IMR-90 (cell line): ENCODE results near the gene HNRNPH2. TPM values are rescaled to one million over a fixed set of nuclear protein-coding genes. Genes with fewer than 3 reads are reported as not detected.

Source experiments
- ATAC-seq: fragments of 200-7000 bp; cut with Tn5 transposase; 2 replicates; pipeline ENCODE4 v1.9.1; 2020; ENCODE audit warnings: low read depth, mild to moderate bottlenecking, moderate library complexity
- BruUV-seq: library from RNA; stranded (reverse); fragments of 400-500 nt; replicated peaks from 2 replicates; lab custom pipeline; 2021; lab: Mats Ljungman, UMichigan
- CTCF ChIA-PET: fragments of 300-600 bp; formaldehyde crosslinking; extraction: SDS; loops from one replicate; lab custom pipeline; 2021; ENCODE audit warnings: antibody characterized with exemption; lab: Yijun Ruan, JAX
- POLR2A ChIA-PET: fragments of 300-600 bp; sonication (Branson Sonifier 250); formaldehyde crosslinking; loops from one replicate; lab custom pipeline; 2022; ENCODE audit warnings: antibody characterized with exemption; ENCODE audit not compliant: unreplicated experiment; lab: Charles Lee
- DNase-seq: peaks from one replicate; pipeline ENCODE4 v3.0.0; 2013
- H2AFZ ChIP-seq: replicated peaks from 2 replicates; pipeline ENCODE3; 2013; ENCODE audit warnings: low read length, mild to moderate bottlenecking; ENCODE audit not compliant: poor library complexity
- H2AK5ac ChIP-seq: 2 replicates; pipeline ENCODE4 v1.6.1; 2013; ENCODE audit warnings: low read depth, low read length, inconsistent platforms
- H2AK9ac ChIP-seq: replicated peaks from 2 replicates; pipeline ENCODE3; 2013; ENCODE audit warnings: mild to moderate bottlenecking, low read depth, low read length, moderate library complexity; ENCODE audit not compliant: poor library complexity
- H2BK120ac ChIP-seq: 2 replicates; pipeline ENCODE4 v1.6.1; 2013; ENCODE audit warnings: low read depth, low read length, inconsistent platforms
- H2BK15ac ChIP-seq: 3 replicates; pipeline ENCODE4 v1.6.1; 2013; ENCODE audit warnings: low read depth, low read length, inconsistent platforms
- H2BK20ac ChIP-seq: 2 replicates; pipeline ENCODE4 v1.6.1; 2013; ENCODE audit warnings: low read depth, mild to moderate bottlenecking, inconsistent platforms, low read length, moderate library complexity
- H2BK5ac ChIP-seq: 2 replicates; pipeline ENCODE4 v1.6.1; 2013; ENCODE audit warnings: mild to moderate bottlenecking, low read depth, low read length, inconsistent platforms; ENCODE audit not compliant: poor library complexity, severe bottlenecking
- H3K14ac ChIP-seq: replicated peaks from 2 replicates; pipeline ENCODE4 v1.6.1; 2013; ENCODE audit warnings: low read depth, low read length, inconsistent platforms
- H3K18ac ChIP-seq: 2 replicates; pipeline ENCODE4 v1.6.1; 2013; ENCODE audit warnings: low read depth, low read length, control low read depth
- H3K23ac ChIP-seq: 2 replicates; pipeline ENCODE4 v1.6.1; 2013; ENCODE audit warnings: low read depth, low read length, inconsistent platforms
- H3K27ac ChIP-seq: 2 replicates; pipeline ENCODE4 v1.5.1; 2013; ENCODE audit warnings: mild to moderate bottlenecking, control low read depth, low read length; ENCODE audit not compliant: insufficient read depth
- H3K27me3 ChIP-seq: 2 replicates; pipeline ENCODE4 v1.6.1; 2013; ENCODE audit warnings: low read length; ENCODE audit not compliant: control insufficient read depth, insufficient read depth
- H3K36me3 ChIP-seq: 2 replicates; pipeline ENCODE4 v1.6.1; 2013; ENCODE audit warnings: low read length, mixed read lengths; ENCODE audit not compliant: control insufficient read depth, insufficient read depth
- H3K4ac ChIP-seq: 2 replicates; pipeline ENCODE4 v1.6.1; 2013; ENCODE audit warnings: low read depth, low read length, inconsistent platforms
- H3K4me1 ChIP-seq: 2 replicates; pipeline ENCODE4 v1.6.1; 2013; ENCODE audit warnings: low read length, mixed read lengths; ENCODE audit not compliant: control insufficient read depth, insufficient read depth
- H3K4me2 ChIP-seq: 2 replicates; pipeline ENCODE4 v1.6.1; 2013; ENCODE audit warnings: low read depth, mild to moderate bottlenecking, control low read depth, low read length, moderate library complexity
- H3K4me3 ChIP-seq: 2 replicates; pipeline ENCODE4 v1.5.1; 2013; ENCODE audit warnings: low read depth, mild to moderate bottlenecking, control low read depth, low read length, moderate library complexity; ENCODE audit not compliant: insufficient read depth
- H3K56ac ChIP-seq: 2 replicates; pipeline ENCODE4 v1.6.1; 2013; ENCODE audit warnings: low read length, inconsistent platforms; ENCODE audit not compliant: insufficient read depth; ENCODE audit errors: extremely low read depth
- H3K79me1 ChIP-seq, 2 experiments: 2 replicates each; pipeline ENCODE4 v1.6.1; 2013; ENCODE audit warnings: low read length in 2 of 2, inconsistent platforms in 1 of 2, low read depth in 1 of 2
- H3K9ac ChIP-seq: 2 replicates; pipeline ENCODE4 v1.6.1; 2013; ENCODE audit warnings: low read depth, low read length, control low read depth
- H3K9me1 ChIP-seq: 2 replicates; pipeline ENCODE4 v1.6.1; 2013; ENCODE audit warnings: low read length, inconsistent platforms; ENCODE audit not compliant: insufficient read depth
- H3K9me3 ChIP-seq: 2 replicates; pipeline ENCODE4 v1.6.1; 2013; ENCODE audit warnings: low read length; ENCODE audit not compliant: control insufficient read depth, insufficient read depth
- H4K20me1 ChIP-seq: 2 replicates; pipeline ENCODE4 v1.6.1; 2013; ENCODE audit warnings: low read length, inconsistent platforms; ENCODE audit not compliant: insufficient read depth
- H4K5ac ChIP-seq: 2 replicates; pipeline ENCODE4 v1.6.1; 2013; ENCODE audit warnings: mild to moderate bottlenecking, low read depth, low read length, control low read depth
- H4K8ac ChIP-seq, 2 experiments: 2 replicates each; pipeline ENCODE4 v1.6.1; 2013; ENCODE audit warnings: low read depth in 2 of 2, low read length in 2 of 2, control low read depth in 1 of 2, inconsistent platforms in 1 of 2
- H4K91ac ChIP-seq: 2 replicates; pipeline ENCODE4 v1.6.1; 2013; ENCODE audit warnings: low read depth, low read length, inconsistent platforms; ENCODE audit not compliant: insufficient read depth
- CEBPB ChIP-seq: IDR thresholded peaks from 2 replicates; pipeline ENCODE4 v1.6.1; 2012; ENCODE audit warnings: low read depth, low read length, improper control_type of control experiment
- CHD1 ChIP-seq: IDR thresholded peaks from 2 replicates; pipeline ENCODE4 v1.6.1; 2012; ENCODE audit warnings: low read depth, low read length, improper control_type of control experiment
- FOS ChIP-seq: fragments of 150-350 bp; IDR thresholded peaks from 2 replicates; pipeline ENCODE4 v1.6.1; 2016; ENCODE audit warnings: low read depth, low read length
- MXI1 ChIP-seq: IDR thresholded peaks from 2 replicates; pipeline ENCODE4 v1.6.1; 2012; ENCODE audit warnings: low read depth, mild to moderate bottlenecking, low read length, moderate library complexity, borderline replicate concordance
- NFE2L2 ChIP-seq: fragments of 150-350 bp; IDR thresholded peaks from 2 replicates; pipeline ENCODE4 v1.6.1; 2016; ENCODE audit warnings: low read depth, mild to moderate bottlenecking, low read length
- WGBS, 2 experiments: methylation state at CpG; one replicate each; pipeline versions ENCODE4 v1.1.5 to v1.1.7; 2013; ENCODE audit warnings: missing lambda C conversion rate in 2 of 2; ENCODE audit not compliant: insufficient read length in 1 of 2; ENCODE audit errors: extremely low coverage in 2 of 2; 5-methylcytosine and 5-hydroxymethylcytosine counted together
- dilution Hi-C: fragments of 300-500 bp; cut with HindIII; formaldehyde crosslinking; loops from one replicate; pipeline ENCODE4 v1.14.3; 2018; ENCODE audit warnings: low sequenced_read_pairs; ENCODE audit not compliant: unreplicated experiment
- in situ Hi-C: fragments of 300-500 bp; cut with MboI; formaldehyde crosslinking; loops from 3 replicates; pipeline ENCODE4 v1.14.3; 2019; ENCODE audit warnings: low sequenced_read_pairs, inconsistent platforms, mixed read lengths
- intact Hi-C: fragments of 100-400 bp; cut with micrococcal nuclease; formaldehyde crosslinking; loops from 2 replicates; pipeline ENCODE4 v1.10.0; 2022
- polyA plus RNA-seq, 3 experiments: library from polyadenylated mRNA; depleted of rRNA; stranded (reverse); fragments of >200 nt; gene quantifications; 2 replicates each; pipeline ENCODE4 v1.2.3, GENCODE V29; 2012; ENCODE audit warnings: low replicate concordance in 1 of 3
- total RNA-seq: library from RNA; depleted of rRNA; stranded (reverse); fragments of >200 nt; gene quantifications from 2 replicates; pipeline ENCODE4 v1.2.3, GENCODE V29; 2012

The HNRNPH2 gene
- total and polyA plus RNA-seq, 2 of the 4 experiments (the other 2 are of a cell fraction) = 42.8 to 54.3 TPM

GRCh38 chrX:101415180-101416145, 7.4 kb downstream of the HNRNPH2 start (continued):
- TF ChIP-seq CHD1 = no peak
- TF ChIP-seq NFE2L2 = no peak
- TF ChIP-seq MXI1 = no peak

- Histone ChIP-seq H4K91ac (no peak overlapping the region), H3K36me3 (peaks cover 11% of the 10 kb centered on the region), H3K23ac (no peak overlapping the region), H3K27me3 (peaks cover 2% of the 10 kb centered on the region; the same call in 1 of the 2 replicates), H4K8ac (no peak overlapping the region; a peak in 1 of 4 replicates), H3K18ac (no peak overlapping the region), H3K4ac (no peak overlapping the region), H2AK9ac (no peak overlapping the region), H4K20me1 (peaks cover 5% of the 10 kb centered on the region), H3K4me1 (peaks cover 4% of the 10 kb centered on the region; the same call in 1 of the 2 replicates), H3K79me1 (peaks cover 0 to 6% of the 10 kb centered on the region in 2 experiments; a peak in 1 of 4 replicates), H3K56ac (no peak overlapping the region), H2BK120ac (no peak overlapping the region), H3K4me2 (no peak overlapping the region), H3K9me1 (no peaks in the 10 kb centered on the region), H2BK20ac (no peak overlapping the region), H4K5ac (no peak overlapping the region), H3K9me3 (no peaks in the 10 kb centered on the region), H3K14ac (no peak overlapping the region), H2AK5ac (no peak overlapping the region), H3K4me3 (no peak overlapping the region), H2BK5ac (no peak overlapping the region), H2AFZ (no peak overlapping the region), H2BK15ac (no peak overlapping the region), H3K27ac (no peak overlapping the region), H3K9ac (no peak overlapping the region)
- 78% methylated on average over 5 of the region's 7 CpGs; no CpG with 5 or more reads in 1 of the 2 experiments for WGBS, 2 experiments
- no peak for DNase-seq
- TF ChIP-seq CEBPB = peak; percentile 26; the same call in 1 of the 2 replicates
- no peak for TF ChIP-seq FOS
- intact Hi-C loops (loop anchor here (2.0 to 5.0 kb wide), 3 partner anchors 66 to 176 kb away; partner anchors contain the start of gene ARMCX1), in situ Hi-C loops (loop anchor here (5.0 kb wide), 1 partner anchor 381 kb away; no protein-coding TSS in a partner anchor), dilution Hi-C loops (no loop called here)
- CTCF ChIA-PET = interaction anchor here (0.9 kb wide), 1 partner anchor 14 kb away, joined by 3 read pairs; no protein-coding TSS in a partner anchor
- BruUV-seq = no TSS peak
- ATAC-seq = no peak
- POLR2A ChIA-PET = no interaction called here
Measured at GRCh38 chrX:101416691-101417090, 8.7 kb downstream of the HNRNPH2 start.
